Measurements from ENCODE around the gene ERBIN.
"Not testable (repeated sequence)": the region's sequence is repeated elsewhere in the genome, so short reads cannot be mapped to it uniquely, and the experiment has no call there.

Gene ERBIN

DNA sequence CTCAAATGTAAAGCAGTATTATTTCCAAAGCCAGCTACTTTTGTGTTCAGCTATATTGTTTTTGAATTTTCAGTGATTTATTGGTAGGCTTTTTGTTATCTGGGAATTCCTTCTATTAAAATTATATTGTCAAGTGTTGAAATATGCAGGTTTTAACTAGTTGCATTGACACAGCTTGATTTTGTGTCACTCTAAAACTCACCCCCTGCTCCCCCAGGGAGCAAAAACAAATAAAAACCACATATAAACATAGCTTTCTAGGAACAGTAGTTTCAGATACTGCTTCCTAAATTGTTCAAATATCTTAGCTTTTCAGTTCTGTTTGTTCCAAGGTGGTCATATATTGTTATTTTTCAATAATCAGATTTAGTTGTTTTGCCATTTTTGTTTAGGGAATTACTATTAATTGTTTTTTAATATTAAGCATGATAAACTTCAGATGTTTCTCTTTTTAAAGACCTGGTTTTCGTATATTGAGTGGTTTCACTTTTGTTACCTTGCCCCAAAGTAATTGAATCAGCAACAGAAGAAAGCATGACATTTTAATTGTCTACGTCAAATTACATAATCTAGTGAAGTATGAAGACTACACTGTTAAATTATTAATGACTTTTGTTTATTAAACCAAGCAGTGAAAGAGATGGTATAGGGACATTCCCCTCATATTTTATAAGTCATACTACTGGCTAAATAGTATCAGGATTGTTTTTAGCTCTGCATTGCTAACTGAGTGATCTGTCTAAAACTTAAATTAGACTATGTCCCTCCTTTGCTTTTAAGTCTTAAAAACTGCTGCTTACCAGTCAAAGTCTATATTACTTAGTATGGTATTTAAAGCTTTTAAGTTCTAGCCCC lies 43.4 kb downstream of the ERBIN start:
- DNase-seq, result no peak

- no peak for DNase-seq
These were observed 44.3 kb downstream of the ERBIN start for GRCh38 chr5:65970481-65971367.

DNA sequence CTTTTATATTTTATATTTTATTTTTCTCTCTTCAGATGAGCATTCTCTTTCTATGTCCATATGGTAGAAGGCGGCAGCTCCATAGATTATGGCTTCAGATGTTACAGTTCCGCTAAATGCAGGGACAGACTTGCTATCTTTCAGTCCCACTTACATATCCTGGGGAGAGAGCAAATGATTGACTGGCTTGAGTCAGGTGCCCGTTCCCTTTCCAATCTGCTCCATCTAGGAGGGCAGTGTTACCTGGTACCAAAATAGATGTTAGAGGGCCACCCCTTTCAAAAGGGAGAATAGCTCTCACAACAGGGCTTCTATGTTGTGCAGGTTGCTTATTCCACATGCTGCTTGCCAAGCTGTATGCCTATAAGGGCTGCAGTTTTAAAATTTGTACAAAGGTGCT lies 45.3 kb downstream of the ERBIN start:
- DNase-seq, result no peak

- not testable (repeated sequence) for DNase-seq
These were observed 46.5 kb downstream of the ERBIN start for GRCh38 chr5:65972896-65973295.

- no peak for DNase-seq
These were observed 51.9 kb downstream of the ERBIN start for GRCh38 chr5:65978251-65978650.

DNA sequence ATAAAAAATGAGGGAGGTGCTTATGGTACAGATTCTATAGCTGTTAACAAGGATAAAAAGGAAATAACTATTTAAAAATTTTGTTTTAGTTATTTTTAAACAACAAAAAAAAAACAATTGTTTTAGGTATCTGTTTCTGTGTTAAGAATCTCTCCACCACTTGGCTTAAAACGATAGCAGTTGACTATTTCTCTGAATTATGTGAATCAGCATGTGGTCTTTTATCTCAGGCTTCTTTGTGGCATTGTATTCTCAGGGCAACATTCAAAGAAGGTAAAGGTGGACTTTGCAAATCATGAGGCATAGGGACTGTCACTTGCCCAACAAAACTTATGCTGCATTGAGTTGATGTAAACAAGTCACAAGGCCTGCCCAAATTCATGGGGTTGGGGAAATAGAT lies 55.2 kb downstream of the ERBIN start:
- no peak for DNase-seq

DNA sequence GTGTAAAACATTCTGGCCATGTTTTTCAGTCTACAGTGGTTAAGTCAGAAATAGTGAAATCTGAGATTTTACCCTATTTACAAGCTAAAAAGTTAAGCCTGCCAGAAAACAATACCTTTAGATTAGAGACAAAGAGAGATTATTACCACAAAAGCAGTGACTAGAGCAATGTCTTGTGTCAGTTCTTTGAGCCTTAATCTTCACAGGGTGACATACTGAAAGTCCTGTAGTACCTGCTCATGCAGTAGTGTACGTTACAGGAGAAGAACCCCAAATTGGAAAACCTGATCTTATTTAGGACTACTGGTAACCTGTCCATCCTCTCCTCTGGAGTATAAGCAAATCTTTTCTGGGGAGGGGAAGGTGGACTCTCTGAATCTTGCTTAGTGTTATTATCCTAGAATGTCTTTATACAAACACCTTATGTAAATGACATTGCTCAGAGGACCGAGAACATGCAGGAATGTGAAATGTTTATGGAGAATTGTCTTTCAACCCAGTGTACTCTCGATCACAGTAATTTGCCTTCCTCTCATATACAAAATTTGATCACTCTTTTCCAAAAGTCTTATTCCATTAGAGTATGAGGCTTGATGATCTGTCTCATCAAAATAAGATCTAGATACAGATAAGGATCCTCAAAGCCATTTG lies 55.7 kb downstream of the ERBIN start:
- DNase-seq, result no peak

GRCh38 chr5:65982635-65983034 lies 56.3 kb downstream of the ERBIN start:
- DNase-seq, result no peak

GRCh38 chr5:65984098-65984885 lies 57.9 kb downstream of the ERBIN start:
- DNase-seq, result no peak

- no peak for DNase-seq
These were observed 59.7 kb downstream of the ERBIN start for GRCh38 chr5:65986050-65986451.

DNA sequence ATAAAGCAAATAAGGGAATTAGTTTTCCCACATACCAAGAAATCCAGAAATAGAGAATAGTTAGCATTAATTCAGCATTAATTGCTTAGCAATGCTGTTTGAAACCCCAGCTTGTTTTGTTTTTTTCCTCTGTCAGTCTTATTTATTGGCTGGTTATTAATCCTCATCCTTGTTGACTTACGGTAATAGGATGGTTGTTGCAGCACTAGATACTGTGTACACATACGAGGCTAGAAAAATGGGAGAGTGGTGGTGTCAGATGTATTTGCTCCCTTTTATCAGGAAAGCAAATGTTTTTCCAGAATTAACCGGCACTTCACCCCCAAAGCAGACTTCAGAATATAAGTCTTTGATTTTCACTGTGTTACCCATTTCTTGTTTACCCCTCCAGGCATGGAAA lies 60.4 kb downstream of the ERBIN start:
- DNase-seq, result no peak

DNA sequence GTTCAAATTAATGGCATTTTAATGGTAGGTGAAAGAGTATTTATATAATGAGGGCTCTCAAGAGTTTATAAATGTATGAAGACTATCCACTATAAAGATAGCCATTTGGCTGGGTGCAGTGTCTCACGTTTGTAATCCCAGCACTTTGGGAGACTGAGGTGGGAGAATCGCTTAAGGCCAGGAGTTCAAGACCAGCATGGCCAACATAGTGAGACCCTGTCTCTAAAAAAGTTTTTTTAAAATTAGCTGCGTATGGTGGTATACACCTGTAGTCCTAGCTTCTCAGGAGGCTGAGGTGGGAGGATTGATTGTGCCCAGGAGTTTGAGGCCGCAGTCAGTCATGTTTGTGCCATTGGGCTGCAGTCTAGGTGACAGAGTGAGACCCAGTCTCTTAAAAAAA lies 61.6 kb downstream of the ERBIN start:
- DNase-seq, result no peak

GRCh38 chr5:65989158-65989557 lies 62.8 kb downstream of the ERBIN start:
- no peak for DNase-seq

- DNase-seq, result no peak
These were observed 66.3 kb downstream of the ERBIN start for GRCh38 chr5:65992630-65993029.

GRCh38 chr5:65994117-65994786 lies 67.9 kb downstream of the ERBIN start:
- DNase-seq, result no peak

GRCh38 chr5:65999061-65999723 lies 72.8 kb downstream of the ERBIN start:
- DNase-seq, result no peak

DNA sequence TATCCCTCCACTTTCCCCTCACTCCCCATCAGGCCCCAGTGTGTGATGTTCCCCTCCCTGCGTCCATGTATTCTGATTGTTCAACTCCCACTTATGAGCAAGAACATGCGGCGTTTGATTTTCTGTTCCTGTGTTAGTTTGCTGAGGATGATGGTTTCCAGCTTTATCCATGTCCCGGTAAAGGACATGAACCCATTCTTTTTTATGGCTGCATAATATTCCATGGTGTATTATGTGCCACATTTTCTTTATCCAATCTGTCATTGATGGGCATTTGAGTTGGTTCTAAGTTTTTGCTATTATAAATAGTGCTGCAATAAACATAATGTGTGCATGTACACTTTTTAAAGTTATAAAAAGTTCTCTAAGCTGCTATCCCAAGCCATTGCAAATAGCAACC lies 75.6 kb downstream of the ERBIN start:
- no peak for DNase-seq

- DNase-seq, result no peak
These were observed 76.0 kb downstream of the ERBIN start for GRCh38 chr5:66002415-66002814.

DNA sequence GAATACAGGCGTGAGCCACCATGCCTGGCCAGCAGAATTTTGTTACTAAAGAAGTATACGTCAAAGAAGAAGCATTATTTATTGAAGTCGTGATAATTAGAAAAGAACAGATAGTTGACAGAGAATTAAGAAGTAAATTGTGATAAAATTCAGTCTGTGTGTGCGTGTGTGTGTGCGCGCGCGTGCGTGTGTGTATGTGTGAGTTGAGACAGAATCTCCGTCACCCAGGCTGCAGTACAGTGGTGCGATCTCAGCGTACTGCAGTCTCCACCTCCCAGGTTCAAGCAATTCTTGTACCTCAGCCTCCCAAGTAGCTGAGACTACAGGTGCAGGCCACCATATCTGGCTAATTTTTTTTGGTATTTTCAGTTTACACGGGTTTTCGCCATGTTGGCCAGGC lies 77.8 kb downstream of the ERBIN start:
- DNase-seq, result no peak

GRCh38 chr5:66009277-66009676 lies 82.9 kb downstream of the ERBIN start:
- DNase-seq, result no peak

- no peak for DNase-seq
These were observed 84.1 kb downstream of the ERBIN start for GRCh38 chr5:66010476-66010875.

DNA sequence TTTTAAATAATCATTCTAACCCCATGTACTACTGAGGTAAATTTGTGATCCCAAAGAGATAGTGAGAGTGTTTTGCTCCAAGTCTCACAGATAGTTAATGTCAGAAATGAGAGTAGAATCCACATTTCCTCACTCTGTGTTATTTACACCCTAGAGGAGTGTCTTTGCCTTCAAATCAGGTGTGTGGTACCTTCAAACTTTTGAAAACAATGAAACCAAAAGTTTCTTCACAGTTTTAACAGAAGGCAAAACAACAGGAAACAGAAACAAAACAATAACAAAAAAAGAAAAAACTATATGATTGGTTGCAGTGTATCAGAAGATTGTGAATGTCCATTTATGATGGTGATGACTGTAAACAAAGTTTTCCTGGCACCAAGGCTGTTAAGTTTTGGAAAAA lies 85.9 kb downstream of the ERBIN start:
- no peak for DNase-seq
